H9 (cell line): ENCODE data around the gene NCOA1. TPM values are rescaled to one million over a fixed set of nuclear protein-coding genes. Genes with fewer than 3 reads are reported as not detected.

Experiments used
- DNase-seq: peaks from one replicate; pipeline ENCODE4 v3.0.0-alpha.2; 2017
- H2AFZ ChIP-seq: one replicate; pipeline ENCODE4 v1.6.1; 2013; ENCODE audit warnings: mild to moderate bottlenecking, low read length, control low read depth, moderate library complexity
- H2AK5ac ChIP-seq: 2 replicates; pipeline ENCODE4 v1.6.1; 2013; ENCODE audit warnings: low read length, control low read depth, mixed read lengths; ENCODE audit not compliant: insufficient read length
- H2BK120ac ChIP-seq: one replicate; pipeline ENCODE4 v1.6.1; 2013; ENCODE audit warnings: low read depth, mild to moderate bottlenecking, low read length, control low read depth, inconsistent platforms; ENCODE audit not compliant: poor library complexity, severe bottlenecking
- H2BK12ac ChIP-seq: 2 replicates; pipeline ENCODE4 v1.6.1; 2013; ENCODE audit warnings: low read length, control low read depth, mixed read lengths, low read depth; ENCODE audit not compliant: insufficient read length
- H2BK15ac ChIP-seq: 2 replicates; pipeline ENCODE4 v1.6.1; 2013; ENCODE audit warnings: low read depth, low read length, control low read depth
- H2BK20ac ChIP-seq: one replicate; pipeline ENCODE4 v1.6.1; 2013; ENCODE audit warnings: low read depth, mild to moderate bottlenecking, low read length, control low read depth, inconsistent platforms; ENCODE audit not compliant: poor library complexity, severe bottlenecking
- H2BK5ac ChIP-seq: 2 replicates; pipeline ENCODE4 v1.6.1; 2013; ENCODE audit warnings: low read length, control low read depth, mixed read lengths; ENCODE audit not compliant: insufficient read length
- H3K14ac ChIP-seq: 2 replicates; pipeline ENCODE4 v1.6.1; 2013; ENCODE audit warnings: low read length, control low read depth; ENCODE audit not compliant: insufficient read depth
- H3K18ac ChIP-seq: 2 replicates; pipeline ENCODE4 v1.6.1; 2013; ENCODE audit warnings: low read depth, mild to moderate bottlenecking, mixed read lengths, low read length, control low read depth; ENCODE audit not compliant: insufficient read length
- H3K23ac ChIP-seq: 2 replicates; pipeline ENCODE4 v1.6.1; 2013; ENCODE audit warnings: low read length, control low read depth, mixed read lengths, low read depth; ENCODE audit not compliant: insufficient read length
- H3K23me2 ChIP-seq: 2 replicates; pipeline ENCODE4 v1.6.1; 2013; ENCODE audit warnings: low read depth, mild to moderate bottlenecking, mixed read lengths, low read length, control low read depth; ENCODE audit not compliant: insufficient read length, poor library complexity, severe bottlenecking
- H3K27ac ChIP-seq: 2 replicates; pipeline ENCODE4 v1.5.1; 2013; ENCODE audit warnings: low read length, control low read depth, mixed read lengths, low read depth; ENCODE audit not compliant: insufficient read length
- H3K27me3 ChIP-seq: 2 replicates; pipeline ENCODE4 v1.6.1; 2013; ENCODE audit warnings: low read length, control low read depth, inconsistent platforms; ENCODE audit not compliant: insufficient read depth
- H3K4ac ChIP-seq: 2 replicates; pipeline ENCODE4 v1.6.1; 2013; ENCODE audit warnings: low read depth, mild to moderate bottlenecking, control low read depth, inconsistent platforms, low read length, moderate library complexity
- H3K4me1 ChIP-seq: 2 replicates; pipeline ENCODE4 v1.6.1; 2013; ENCODE audit warnings: low read length, control low read depth, inconsistent platforms; ENCODE audit not compliant: insufficient read depth
- H3K4me2 ChIP-seq: 2 replicates; pipeline ENCODE4 v1.6.1; 2013; ENCODE audit warnings: low read length, control low read depth, mixed read lengths; ENCODE audit not compliant: insufficient read length, insufficient read depth
- H3K56ac ChIP-seq: 2 replicates; pipeline ENCODE4 v1.6.1; 2013; ENCODE audit warnings: low read depth, mild to moderate bottlenecking, mixed read lengths, low read length, control low read depth; ENCODE audit not compliant: insufficient read length
- H3K79me1 ChIP-seq: 2 replicates; pipeline ENCODE4 v1.6.1; 2013; ENCODE audit warnings: low read depth, mild to moderate bottlenecking, moderate library complexity, low read length, control low read depth, inconsistent platforms; ENCODE audit not compliant: insufficient read depth, poor library complexity, severe bottlenecking
- H3K79me2 ChIP-seq: 2 replicates; pipeline ENCODE4 v1.6.1; 2013; ENCODE audit warnings: low read length, control low read depth, inconsistent platforms; ENCODE audit not compliant: insufficient read depth
- H3K9ac ChIP-seq: 2 replicates; pipeline ENCODE4 v1.6.1; 2013; ENCODE audit warnings: low read length, control low read depth, mixed read lengths; ENCODE audit not compliant: insufficient read length; ENCODE audit errors: extremely low read depth
- H3K9me3 ChIP-seq: one replicate; pipeline ENCODE4 v1.6.1; 2013; ENCODE audit warnings: low read depth, low read length, inconsistent platforms; ENCODE audit not compliant: control insufficient read depth
- H3T11ph ChIP-seq: one replicate; pipeline ENCODE4 v1.6.1; 2013; ENCODE audit warnings: mild to moderate bottlenecking, low read length, control low read depth, inconsistent platforms
- H4K20me1 ChIP-seq: one replicate; pipeline ENCODE4 v1.6.1; 2013; ENCODE audit not compliant: control insufficient read depth, insufficient read length, insufficient read depth
- H4K5ac ChIP-seq: 2 replicates; pipeline ENCODE4 v1.6.1; 2013; ENCODE audit warnings: low read depth, mild to moderate bottlenecking, mixed read lengths, low read length, control low read depth; ENCODE audit not compliant: insufficient read length
- H4K8ac ChIP-seq: replicated peaks from 2 replicates; pipeline ENCODE4 v1.6.1; 2013; ENCODE audit warnings: low read length, control low read depth, mixed read lengths, low read depth; ENCODE audit not compliant: insufficient read length
- H4K91ac ChIP-seq: 2 replicates; pipeline ENCODE4 v1.6.1; 2013; ENCODE audit warnings: low read depth, mild to moderate bottlenecking, moderate library complexity, mixed read lengths, low read length, control low read depth; ENCODE audit not compliant: insufficient read length
- H3K27ac Mint-ChIP-seq, 3 experiments: 2 replicates in 2 of 3; 3 replicates in 1 of 3; pipeline ENCODE4 v1.8.0; 2020 to 2021; ENCODE audit warnings: mixed read lengths in 3 of 3, mild to moderate bottlenecking in 1 of 3, moderate library complexity in 1 of 3
- H3K27me3 Mint-ChIP-seq: 2 replicates; pipeline ENCODE4 v1.8.0; 2021; ENCODE audit warnings: low read depth, mild to moderate bottlenecking, moderate library complexity, mixed read lengths
- H3K36me3 Mint-ChIP-seq, 3 experiments: 2 replicates in 2 of 3; 3 replicates in 1 of 3; pipeline ENCODE4 v1.8.0; 2020 to 2021; ENCODE audit warnings: low read depth in 3 of 3, mixed read lengths in 3 of 3; ENCODE audit not compliant: insufficient read depth in 1 of 3
- H3K4me1 Mint-ChIP-seq, 2 experiments: 2 replicates each; pipeline ENCODE4 v1.8.0; 2020; ENCODE audit warnings: mixed read lengths in 2 of 2
- H3K4me3 Mint-ChIP-seq, 2 experiments: 2 replicates in 1 of 2; 3 replicates in 1 of 2; pipeline ENCODE4 v1.8.0; 2020 to 2021; ENCODE audit warnings: mild to moderate bottlenecking in 2 of 2, mixed read lengths in 2 of 2, moderate library complexity in 1 of 2
- H3K9me3 Mint-ChIP-seq, 2 experiments: 2 replicates in 1 of 2; 3 replicates in 1 of 2; pipeline ENCODE4 v1.8.0; 2020; ENCODE audit warnings: mild to moderate bottlenecking in 2 of 2, mixed read lengths in 2 of 2, moderate library complexity in 1 of 2
- WGBS: extraction: QIAGEN DNeasy Blood & Tissue Kit; methylation state at CpG from one replicate; pipeline ENCODE4 v1.1.7; 2013; ENCODE audit warnings: missing lambda C conversion rate, low lambda C conversion rate, mixed read lengths; ENCODE audit not compliant: insufficient read length; ENCODE audit errors: extremely low coverage; 5-methylcytosine and 5-hydroxymethylcytosine counted together
- total RNA-seq: library from RNA; stranded (reverse); gene quantifications from 2 replicates; pipeline ENCODE4 v1.2.1, GENCODE V29; 2021
- TF ChIP-seq, protein P1 (sequence below): fragments of 200-600 bp; sonication (generic); conservative IDR thresholded peaks from 3 replicates; pipeline ENCODE4 v1.8.0; 2021; ENCODE audit warnings: antibody characterized with exemption, mild to moderate bottlenecking

The NCOA1 gene
- total RNA-seq, 1 experiment from 2014 or later, result 14.8 TPM

DNA sequence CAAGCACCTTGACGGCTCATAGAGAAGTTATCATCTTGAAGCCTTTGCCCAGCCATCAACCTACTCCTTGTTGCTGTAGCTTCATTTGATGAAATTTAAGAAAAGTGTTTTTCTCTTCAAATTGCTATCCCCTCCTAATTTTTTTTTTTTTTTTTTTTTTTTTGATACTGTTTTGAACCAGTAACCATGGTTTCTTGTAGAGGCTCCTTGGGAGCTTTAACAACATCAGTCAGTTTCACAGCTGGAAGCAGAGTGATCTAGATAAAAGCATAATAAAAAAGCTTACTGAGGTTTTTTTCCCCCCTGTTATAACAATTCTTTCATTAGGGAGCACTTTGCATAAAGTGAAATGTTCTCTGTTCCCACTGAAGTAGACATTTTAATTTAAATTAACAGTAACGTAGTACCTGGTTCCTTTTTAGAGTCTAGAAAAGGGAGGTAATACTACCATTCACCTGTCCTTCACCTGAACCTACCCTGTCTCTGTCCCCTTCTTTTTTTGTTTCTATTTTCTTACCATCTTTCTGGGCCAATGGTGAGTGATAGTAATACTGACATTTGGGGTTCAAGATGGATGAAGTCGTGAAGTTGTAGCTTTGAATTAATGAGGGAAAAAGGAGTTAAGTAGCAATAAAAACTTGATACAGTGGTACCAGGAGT lies 101.5 kb downstream of the NCOA1 start:
- Histone ChIP-seq H3K56ac (no peak overlapping the region), H3K79me2 (no peaks in the 10 kb centered on the region), H3K14ac (no peak overlapping the region), H3K23me2 (no peaks in the 10 kb centered on the region), H3K9ac (no peak overlapping the region), H2BK15ac (no peak overlapping the region), H3K79me1 (no peaks in the 10 kb centered on the region), H3K27me3 (no peaks in the 10 kb centered on the region), H4K20me1 (no peaks in the 10 kb centered on the region), H2AFZ (no peak overlapping the region), H2BK120ac (no peak overlapping the region), H3K4me1 (no peaks in the 10 kb centered on the region), H2BK12ac (no peak overlapping the region), H3K27ac (no peak overlapping the region), H3K9me3 (no peaks in the 10 kb centered on the region), H2BK5ac (no peak overlapping the region), H3T11ph (no peak overlapping the region), H2AK5ac (no peak overlapping the region), H2BK20ac (no peak overlapping the region), H4K8ac (no peak overlapping the region), H4K5ac (no peak overlapping the region), H3K4me2 (no peak overlapping the region), H4K91ac (no peak overlapping the region), H3K23ac (no peak overlapping the region), H3K4ac (no peak overlapping the region), H3K18ac (no peak overlapping the region)
- Mint-ChIP-seq H3K4me1 (peaks cover 14 to 15% of the 10 kb centered on the region in 2 experiments), H3K4me3 (no peak overlapping the region), H3K9me3 (no peaks in the 10 kb centered on the region), H3K27ac (peak overlapping the region in 2 of 3 experiments; percentile 1 to 29; a peak in 3 of 7 replicates), H3K36me3 (no peaks in the 10 kb centered on the region), H3K27me3 (no peaks in the 10 kb centered on the region)
- WGBS, result 100% methylated on average over 1 of the region's 3 CpGs
- TF ChIP-seq, protein P1, sequence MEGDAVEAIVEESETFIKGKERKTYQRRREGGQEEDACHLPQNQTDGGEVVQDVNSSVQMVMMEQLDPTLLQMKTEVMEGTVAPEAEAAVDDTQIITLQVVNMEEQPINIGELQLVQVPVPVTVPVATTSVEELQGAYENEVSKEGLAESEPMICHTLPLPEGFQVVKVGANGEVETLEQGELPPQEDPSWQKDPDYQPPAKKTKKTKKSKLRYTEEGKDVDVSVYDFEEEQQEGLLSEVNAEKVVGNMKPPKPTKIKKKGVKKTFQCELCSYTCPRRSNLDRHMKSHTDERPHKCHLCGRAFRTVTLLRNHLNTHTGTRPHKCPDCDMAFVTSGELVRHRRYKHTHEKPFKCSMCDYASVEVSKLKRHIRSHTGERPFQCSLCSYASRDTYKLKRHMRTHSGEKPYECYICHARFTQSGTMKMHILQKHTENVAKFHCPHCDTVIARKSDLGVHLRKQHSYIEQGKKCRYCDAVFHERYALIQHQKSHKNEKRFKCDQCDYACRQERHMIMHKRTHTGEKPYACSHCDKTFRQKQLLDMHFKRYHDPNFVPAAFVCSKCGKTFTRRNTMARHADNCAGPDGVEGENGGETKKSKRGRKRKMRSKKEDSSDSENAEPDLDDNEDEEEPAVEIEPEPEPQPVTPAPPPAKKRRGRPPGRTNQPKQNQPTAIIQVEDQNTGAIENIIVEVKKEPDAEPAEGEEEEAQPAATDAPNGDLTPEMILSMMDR, result no peak
- DNase-seq, result no peak
